GM23248 (cell line): ENCODE results near the gene ABCC12. TPM values are rescaled to one million over a fixed set of nuclear protein-coding genes. Genes with fewer than 3 reads are reported as not detected.
"Not testable (repeated sequence)": the region's sequence is repeated elsewhere in the genome, so short reads cannot be mapped to it uniquely, and the experiment has no call there.

ENCODE experiments used
- DNase-seq: peaks from one replicate; pipeline ENCODE4 v3.0.0-alpha.2; 2015
- H2AFZ ChIP-seq: fragments of 200-600 bp; sonication (generic); 2 replicates; pipeline ENCODE4 v1.6.1; 2016; ENCODE audit warnings: antibody characterized with exemption
- H3F3A ChIP-seq: fragments of 200-600 bp; sonication (generic); 2 replicates; pipeline ENCODE4 v1.6.1; 2016; ENCODE audit warnings: mild to moderate bottlenecking, antibody characterized with exemption, mixed run types; ENCODE audit not compliant: insufficient read depth
- H3K27ac ChIP-seq: fragments of 200-600 bp; sonication (generic); 2 replicates; pipeline ENCODE4 v1.5.1; 2016; ENCODE audit warnings: mild to moderate bottlenecking
- H3K27me3 ChIP-seq: fragments of 200-600 bp; sonication (generic); replicated peaks from 2 replicates; pipeline ENCODE4 v1.6.1; 2016; ENCODE audit warnings: mild to moderate bottlenecking; ENCODE audit not compliant: insufficient read depth
- H3K36me3 ChIP-seq: fragments of 200-600 bp; sonication (generic); 2 replicates; pipeline ENCODE4 v1.6.1; 2016; ENCODE audit warnings: low read depth, mild to moderate bottlenecking
- H3K4me1 ChIP-seq: fragments of 200-600 bp; sonication (generic); 2 replicates; pipeline ENCODE4 v1.6.1; 2016; ENCODE audit warnings: mild to moderate bottlenecking; ENCODE audit not compliant: insufficient read depth
- H3K4me2 ChIP-seq: fragments of 200-600 bp; sonication (generic); one replicate; pipeline ENCODE4 v1.6.1; 2016; ENCODE audit warnings: mild to moderate bottlenecking; ENCODE audit not compliant: unreplicated experiment
- H3K4me3 ChIP-seq: fragments of 200-600 bp; sonication (generic); 2 replicates; pipeline ENCODE4 v1.5.1; 2016; ENCODE audit warnings: mild to moderate bottlenecking
- H3K79me2 ChIP-seq: fragments of 200-600 bp; sonication (generic); 2 replicates; pipeline ENCODE4 v1.6.1; 2016; ENCODE audit warnings: mild to moderate bottlenecking; ENCODE audit not compliant: insufficient read depth
- H3K9ac ChIP-seq: fragments of 200-600 bp; sonication (generic); 2 replicates; pipeline ENCODE4 v1.6.1; 2016; ENCODE audit warnings: mild to moderate bottlenecking
- H3K9me2 ChIP-seq: fragments of 200-600 bp; sonication (generic); 2 replicates; pipeline ENCODE4 v1.6.1; 2016; ENCODE audit warnings: mixed run types, mild to moderate bottlenecking, moderate library complexity; ENCODE audit not compliant: insufficient read depth
- H3K9me3 ChIP-seq: fragments of 200-600 bp; sonication (generic); one replicate; pipeline ENCODE4 v1.6.1; 2017; ENCODE audit warnings: low read depth
- H4K20me1 ChIP-seq: fragments of 200-600 bp; sonication (generic); 2 replicates; pipeline ENCODE4 v1.6.0; 2016; ENCODE audit not compliant: insufficient read depth
- EZH2 ChIP-seq: fragments of 200-600 bp; sonication (generic); IDR thresholded peaks from 2 replicates; pipeline ENCODE4 v1.6.1; 2018; ENCODE audit warnings: antibody characterized with exemption, mild to moderate bottlenecking; ENCODE audit not compliant: insufficient read depth, poor library complexity, severe bottlenecking
- EZH2phosphoT487 ChIP-seq: fragments of 200-600 bp; sonication (generic); IDR thresholded peaks from 2 replicates; pipeline ENCODE4 v1.6.1; 2018; ENCODE audit warnings: antibody characterized with exemption, moderate library complexity, mild to moderate bottlenecking, low read depth; ENCODE audit not compliant: insufficient read depth
- WGBS, 2 experiments: methylation state at CpG; one replicate each; pipeline ENCODE4 v1.1.6; 2015 to 2017; ENCODE audit warnings: low lambda C conversion rate in 2 of 2, low coverage in 1 of 2; ENCODE audit errors: missing lambda C conversion rate in 2 of 2; 5-methylcytosine and 5-hydroxymethylcytosine counted together
- in situ Hi-C: fragments of 300-500 bp; cut with MboI; formaldehyde crosslinking; loops from 2 replicates; pipeline ENCODE4 v1.15.0; 2020
- polyA plus RNA-seq: library from polyadenylated mRNA; unstranded; fragments of >200 nt; fragmentation: Nextera tagmentation; extraction: Ambion mirVana; gene quantifications from 2 replicates; pipeline ENCODE4 v1.2.1, GENCODE V29; 2016
- total RNA-seq: library from RNA; depleted of rRNA; stranded (reverse); fragments of >200 nt; shearing (Covaris generic); gene quantifications from 2 replicates; pipeline ENCODE4 v1.2.3, GENCODE V29; 2014

Gene ABCC12
- total and polyA plus RNA-seq, 2 experiments from 2014 or later, result not detected

DNA sequence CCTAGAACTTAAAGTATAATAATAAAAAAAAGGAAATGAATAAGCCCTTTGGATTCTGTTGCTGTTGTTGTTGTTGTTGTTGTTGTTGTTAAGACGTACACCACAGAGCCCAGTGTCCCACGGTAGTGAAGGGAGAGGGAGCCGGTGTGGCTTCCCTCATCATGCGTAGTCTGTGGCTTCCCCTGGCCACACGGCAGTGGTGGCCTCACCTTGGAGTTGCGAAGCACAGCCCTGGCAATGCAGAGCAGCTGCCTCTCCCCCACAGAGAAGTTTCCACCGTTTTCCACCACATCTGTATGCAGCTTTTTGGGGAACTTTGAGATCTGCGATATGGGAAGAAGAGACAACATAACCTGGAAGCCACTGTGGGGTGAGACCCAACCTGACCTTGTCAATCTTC, 14.1 kb upstream of the ABCC12 start:
- no peak for TF ChIP-seq EZH2phosphoT487
- no peak overlapping the region for H3K27ac ChIP-seq

DNA sequence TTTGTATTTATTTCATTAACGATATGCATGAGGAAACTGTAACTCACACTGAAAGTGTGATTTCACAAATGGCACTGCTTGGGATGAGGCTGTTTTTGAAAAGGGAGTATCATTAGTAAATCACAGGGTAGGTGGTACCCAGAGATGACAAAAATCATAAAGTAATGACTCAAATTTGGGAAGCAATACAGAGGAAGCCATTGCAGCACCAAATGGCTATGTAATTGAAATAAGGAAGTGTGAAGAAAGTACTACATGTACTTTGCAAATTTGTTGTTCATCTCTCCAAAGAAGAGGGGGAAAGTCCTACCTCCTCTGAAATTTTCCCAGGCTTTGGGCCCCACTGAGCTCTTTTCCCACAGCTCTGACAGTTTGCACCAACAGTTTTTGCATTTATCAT, 12.3 kb upstream of the ABCC12 start:
- no peak for DNase-seq
- Histone ChIP-seq H3K27me3 (no peaks in the 10 kb centered on the region), H3K4me1 (no peaks in the 10 kb centered on the region), H3K27ac (no peak overlapping the region), H3K4me2 (no peak overlapping the region), H3K9me2 (no peaks in the 10 kb centered on the region), H4K20me1 (no peaks in the 10 kb centered on the region), H2AFZ (no peak overlapping the region), H3F3A (no peaks in the 10 kb centered on the region), H3K4me3 (no peak overlapping the region), H3K9ac (no peak overlapping the region), H3K36me3 (no peaks in the 10 kb centered on the region), H3K79me2 (no peaks in the 10 kb centered on the region), H3K9me3 (no peaks in the 10 kb centered on the region)
- TF ChIP-seq EZH2, result no peak
- TF ChIP-seq EZH2phosphoT487, result no peak
- 5 to 8% methylated on average over 1 of the region's 1 CpG for WGBS, 2 experiments
- in situ Hi-C loops, result loop anchor here (10.0 kb wide), 2 partner anchors 1033 to 1133 kb away; no protein-coding TSS in a partner anchor

More for the DNA sequence above, 14.1 kb upstream of the ABCC12 start:
- Histone ChIP-seq H3K27me3 (no peaks in the 10 kb centered on the region), H3K4me1 (no peaks in the 10 kb centered on the region), H3K9me2 (no peaks in the 10 kb centered on the region), H3K4me2 (no peak overlapping the region), H3K79me2 (no peaks in the 10 kb centered on the region), H3K9me3 (no peaks in the 10 kb centered on the region), H3F3A (no peaks in the 10 kb centered on the region), H3K9ac (no peak overlapping the region), H4K20me1 (no peaks in the 10 kb centered on the region), H3K4me3 (no peak overlapping the region), H3K36me3 (no peaks in the 10 kb centered on the region), H2AFZ (no peak overlapping the region)
- 69 to 70% methylated on average over 8 of the region's 8 CpGs for WGBS, 2 experiments
- no peak for DNase-seq
- in situ Hi-C loops, result loop anchor here (10.0 kb wide), 2 partner anchors 1035 to 1135 kb away; no protein-coding TSS in a partner anchor

DNA sequence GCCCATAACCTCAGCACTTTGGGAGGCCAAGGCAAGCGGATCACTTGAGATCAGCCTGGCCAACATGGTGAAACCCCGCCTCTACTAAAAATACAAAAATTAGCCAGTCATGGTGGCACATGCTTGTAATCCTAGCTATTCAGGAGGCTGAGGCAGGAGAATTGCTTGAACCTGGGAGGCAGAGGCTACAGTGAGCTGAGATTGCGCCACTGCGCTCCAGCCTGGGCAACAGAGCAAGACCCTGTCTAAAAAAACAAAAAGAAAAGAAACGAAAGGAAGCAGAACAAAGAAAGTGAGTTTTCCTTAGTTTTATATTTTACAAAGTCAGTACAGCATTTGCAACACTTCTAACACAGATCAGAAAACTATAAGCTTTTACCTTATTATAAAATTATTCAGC, 10.8 kb upstream of the ABCC12 start:
- not testable (repeated sequence) for H3K9me2 ChIP-seq, H3K27me3 ChIP-seq, H3K4me3 ChIP-seq, H3K27ac ChIP-seq, H3K4me1 ChIP-seq, H3K79me2 ChIP-seq, H2AFZ ChIP-seq, H3K9me3 ChIP-seq, H3K4me2 ChIP-seq, DNase-seq, H3F3A ChIP-seq, H4K20me1 ChIP-seq, H3K36me3 ChIP-seq, H3K9ac ChIP-seq
- in situ Hi-C loops, result loop anchor here (10.0 kb wide), 2 partner anchors 1032 to 1132 kb away; no protein-coding TSS in a partner anchor
- WGBS, 2 experiments, result 73 to 84% methylated on average over 5 of the region's 5 CpGs

DNA sequence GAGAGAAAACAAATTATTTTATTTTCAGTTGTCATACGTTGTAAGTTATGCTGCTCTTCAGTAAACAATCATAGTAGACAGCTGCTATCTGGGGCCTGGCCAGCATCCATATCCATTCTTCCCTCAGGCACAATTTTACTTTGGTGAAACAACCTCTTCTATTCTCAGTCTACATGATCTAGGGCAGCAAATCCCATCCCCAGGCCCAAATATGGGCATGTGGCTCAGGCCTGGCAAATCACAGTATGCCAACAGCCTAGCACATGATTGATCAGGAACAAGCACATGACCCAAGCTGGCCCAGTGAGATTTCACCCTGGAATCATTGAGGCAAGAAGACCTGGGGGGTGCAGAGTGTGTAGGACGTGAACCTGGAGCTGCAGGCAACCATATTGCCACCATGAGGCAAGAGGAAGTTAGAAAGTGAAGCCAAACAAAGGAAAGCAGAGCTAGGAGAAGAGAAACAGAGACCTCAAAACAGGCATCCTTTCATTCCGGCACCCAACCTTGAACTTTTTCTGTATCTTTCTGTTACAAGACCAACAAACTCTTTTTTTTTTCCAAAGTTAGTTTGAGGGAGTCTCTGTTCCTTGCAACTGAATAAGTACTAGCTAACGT, 10.3 kb upstream of the ABCC12 start:
- H3K27ac ChIP-seq, result no peak overlapping the region
- TF ChIP-seq EZH2phosphoT487 (no peak), EZH2 (no peak)
- WGBS, 2 experiments, result 77 to 81% methylated on average over 4 of the region's 4 CpGs
- in situ Hi-C loops, result loop anchor here (10.0 kb wide), 2 partner anchors 1031 to 1131 kb away; no protein-coding TSS in a partner anchor
- no peak for DNase-seq
- H4K20me1 ChIP-seq, result no peaks in the 10 kb centered on the region
- H3K9ac ChIP-seq, result no peak overlapping the region
- H3F3A ChIP-seq, result no peaks in the 10 kb centered on the region
- H3K79me2 ChIP-seq, result no peaks in the 10 kb centered on the region
- H3K9me2 ChIP-seq, result no peaks in the 10 kb centered on the region
- no peaks in the 10 kb centered on the region for H3K4me1 ChIP-seq
- no peak overlapping the region for H2AFZ ChIP-seq
- no peaks in the 10 kb centered on the region for H3K36me3 ChIP-seq
- H3K4me2 ChIP-seq, result no peak overlapping the region
- no peaks in the 10 kb centered on the region for H3K9me3 ChIP-seq
- H3K27me3 ChIP-seq, result no peaks in the 10 kb centered on the region
- H3K4me3 ChIP-seq, result no peak overlapping the region
